Parathyroid adenoma (tissue), 2 donors: ENCODE results near the gene FNBP1.

Experiments
- H2AFZ ChIP-seq: fragments of 300-600 bp; sonication (generic); one replicate; pipeline ENCODE4 v1.7.0; 2017; ENCODE audit warnings: antibody characterized with exemption, mild to moderate bottlenecking
- H3K27ac ChIP-seq: fragments of 300-600 bp; sonication (generic); one replicate; pipeline ENCODE4 v1.7.0; 2017
- H3K27me3 ChIP-seq: fragments of 300-600 bp; sonication (generic); one replicate; pipeline ENCODE4 v1.7.0; 2017; ENCODE audit warnings: low read length; ENCODE audit not compliant: control insufficient read depth, insufficient read depth
- H3K36me3 ChIP-seq: fragments of 300-600 bp; sonication (generic); one replicate; pipeline ENCODE4 v1.7.0; 2017; ENCODE audit warnings: low read length; ENCODE audit not compliant: control insufficient read depth, insufficient read depth
- H3K4me1 ChIP-seq: fragments of 300-600 bp; sonication (generic); one replicate; pipeline ENCODE4 v1.7.0; 2017; ENCODE audit warnings: control low read depth
- H3K4me2 ChIP-seq: fragments of 300-600 bp; sonication (generic); one replicate; pipeline ENCODE4 v1.7.0; 2017; ENCODE audit warnings: low read length
- H3K4me3 ChIP-seq: fragments of 300-600 bp; sonication (generic); one replicate; pipeline ENCODE4 v1.7.0; 2017; ENCODE audit warnings: low read depth, low read length
- H3K79me2 ChIP-seq: fragments of 300-600 bp; sonication (generic); one replicate; pipeline ENCODE4 v1.7.0; 2017; ENCODE audit warnings: control low read depth
- H3K9ac ChIP-seq: fragments of 300-600 bp; sonication (generic); one replicate; pipeline ENCODE4 v1.7.0; 2017; ENCODE audit warnings: mild to moderate bottlenecking
- H3K9me3 ChIP-seq: fragments of 300-600 bp; sonication (generic); one replicate; pipeline ENCODE4 v1.7.0; 2017; ENCODE audit warnings: low read length; ENCODE audit not compliant: control insufficient read depth
- CTCF ChIP-seq: fragments of 300-600 bp; sonication (generic); IDR thresholded peaks from one replicate; pipeline ENCODE4 v1.7.0; 2017; ENCODE audit warnings: antibody characterized with exemption, mild to moderate bottlenecking
- donor health status: primary hyperparathyroidism.

Gene FNBP1

GRCh38 chr9:130062750-130063149 is 19.8 kb upstream of the FNBP1 start:
- H3K4me2 ChIP-seq, result no peak overlapping the region
- TF ChIP-seq CTCF, result no peak
- no peaks in the 10 kb centered on the region for H3K36me3 ChIP-seq
- H3K4me1 ChIP-seq, result peaks cover 3% of the 10 kb centered on the region
- H3K9ac ChIP-seq, result no peak overlapping the region
- no peaks in the 10 kb centered on the region for H3K27me3 ChIP-seq
- no peak overlapping the region for H3K27ac ChIP-seq
- no peak overlapping the region for H3K4me3 ChIP-seq
- H2AFZ ChIP-seq, result no peak overlapping the region
- peaks cover 12% of the 10 kb centered on the region for H3K79me2 ChIP-seq
- no peaks in the 10 kb centered on the region for H3K9me3 ChIP-seq

- no peak overlapping the region for H3K4me2 ChIP-seq
- peaks cover 10% of the 10 kb centered on the region for H3K79me2 ChIP-seq
- no peak for TF ChIP-seq CTCF
- no peak overlapping the region for H3K27ac ChIP-seq
- no peaks in the 10 kb centered on the region for H3K9me3 ChIP-seq
- no peaks in the 10 kb centered on the region for H3K27me3 ChIP-seq
- no peaks in the 10 kb centered on the region for H3K36me3 ChIP-seq
- H3K4me3 ChIP-seq, result no peak overlapping the region
- H2AFZ ChIP-seq, result no peak overlapping the region
- H3K4me1 ChIP-seq, result peaks cover 3% of the 10 kb centered on the region
- no peak overlapping the region for H3K9ac ChIP-seq
These were observed 17.3 kb upstream of the FNBP1 start for GRCh38 chr9:130060296-130060695.

GRCh38 chr9:130058887-130059286 is 15.9 kb upstream of the FNBP1 start:
- no peak overlapping the region for H3K9ac ChIP-seq
- no peak overlapping the region for H3K27ac ChIP-seq
- H3K79me2 ChIP-seq, result peaks cover 14% of the 10 kb centered on the region
- H3K4me3 ChIP-seq, result no peak overlapping the region
- no peaks in the 10 kb centered on the region for H3K36me3 ChIP-seq
- no peak overlapping the region for H2AFZ ChIP-seq
- H3K4me2 ChIP-seq, result no peak overlapping the region
- H3K9me3 ChIP-seq, result no peaks in the 10 kb centered on the region
- TF ChIP-seq CTCF, result no peak
- peaks cover 3% of the 10 kb centered on the region for H3K4me1 ChIP-seq
- H3K27me3 ChIP-seq, result no peaks in the 10 kb centered on the region

GRCh38 chr9:130058154-130058553 is 15.2 kb upstream of the FNBP1 start:
- H3K4me1 ChIP-seq, result peaks cover 4% of the 10 kb centered on the region
- no peak overlapping the region for H2AFZ ChIP-seq
- H3K9ac ChIP-seq, result no peak overlapping the region
- no peaks in the 10 kb centered on the region for H3K9me3 ChIP-seq
- H3K4me3 ChIP-seq, result no peak overlapping the region
- no peaks in the 10 kb centered on the region for H3K36me3 ChIP-seq
- H3K79me2 ChIP-seq, result peaks cover 19% of the 10 kb centered on the region
- H3K27ac ChIP-seq, result no peak overlapping the region
- TF ChIP-seq CTCF, result no peak
- no peaks in the 10 kb centered on the region for H3K27me3 ChIP-seq
- no peak overlapping the region for H3K4me2 ChIP-seq

GRCh38 chr9:130054820-130055219 is 11.8 kb upstream of the FNBP1 start:
- H3K79me2 ChIP-seq, result peaks cover 16% of the 10 kb centered on the region
- H3K27me3 ChIP-seq, result no peaks in the 10 kb centered on the region
- peaks cover 9% of the 10 kb centered on the region for H3K4me1 ChIP-seq
- H3K9ac ChIP-seq, result no peak overlapping the region
- TF ChIP-seq CTCF, result no peak
- H3K9me3 ChIP-seq, result no peaks in the 10 kb centered on the region
- H3K27ac ChIP-seq, result no peak overlapping the region
- H3K36me3 ChIP-seq, result no peaks in the 10 kb centered on the region
- no peak overlapping the region for H2AFZ ChIP-seq
- peak overlapping the region; percentile 99 for H3K4me2 ChIP-seq
- peak overlapping the region; percentile 99 for H3K4me3 ChIP-seq
